Gastroesophageal sphincter (tissue), 4 donors: Measurements from ENCODE around the gene MYOF. TPM values are rescaled to one million over a fixed set of nuclear protein-coding genes. Genes with fewer than 3 reads are reported as not detected.

Source experiments
- ATAC-seq: fragments of 150-250 bp; one replicate; pipeline ENCODE4 v1.9.1; 2016; ENCODE audit warnings: mild to moderate bottlenecking, moderate library complexity
- H3K27ac ChIP-seq, 4 donors: fragments of 200-600 bp; sonication (generic) in 3 of 4; 1 replicate in 3 of 4; 2 replicates in 1 of 4; pipeline ENCODE4 v1.5.1; 2016 to 2019
- H3K27me3 ChIP-seq: fragments of 200-600 bp; sonication (generic); one replicate; pipeline ENCODE4 v1.5.1; 2019
- H3K36me3 ChIP-seq, 2 donors: fragments of 200-600 bp; sonication (generic); one replicate each; pipeline ENCODE4 v1.5.1; 2019; ENCODE audit warnings: control low read depth in 1 of 2
- H3K4me1 ChIP-seq, 3 donors: fragments of 200-600 bp; sonication (generic); 1 replicate in 2 of 3; 2 replicates in 1 of 3; pipeline ENCODE4 v1.5.1; 2016 to 2019; ENCODE audit warnings: control low read depth in 2 of 3
- H3K4me3 ChIP-seq, 2 donors: fragments of 200-600 bp; sonication (generic); one replicate each; pipeline ENCODE4 v1.5.1; 2019; ENCODE audit warnings: mild to moderate bottlenecking in 1 of 2, moderate library complexity in 1 of 2
- H3K9me3 ChIP-seq, 3 donors: fragments of 200-600 bp; sonication (generic); one replicate each; pipeline ENCODE4 v1.5.1; 2017 to 2019; ENCODE audit warnings: control low read depth in 2 of 3
- CTCF ChIP-seq, 4 experiments: fragments of 200-600 bp in 2 of 4; fragments of 450-650 bp in 2 of 4; sonication (generic) in 1 of 4; IDR thresholded peaks; one replicate each; pipeline ENCODE4 v1.5.1; 2017 to 2019; ENCODE audit warnings: antibody characterized with exemption in 4 of 4, mild to moderate bottlenecking in 2 of 4, moderate library complexity in 2 of 4
- EP300 ChIP-seq: sonication (generic); formaldehyde crosslinking; IDR thresholded peaks from one replicate; pipeline ENCODE4 v1.6.1; 2017; ENCODE audit warnings: antibody characterized with exemption, mild to moderate bottlenecking
- POLR2A ChIP-seq, 2 donors: fragments of 450-650 bp; IDR thresholded peaks; one replicate each; pipeline ENCODE4 v1.6.1; 2017; ENCODE audit warnings: antibody characterized with exemption in 2 of 2, mild to moderate bottlenecking in 2 of 2, moderate library complexity in 1 of 2
- POLR2AphosphoS5 ChIP-seq: sonication (generic); formaldehyde crosslinking; IDR thresholded peaks from one replicate; pipeline ENCODE4 v1.6.1; 2017; ENCODE audit warnings: antibody characterized with exemption
- WGBS, 2 donors: methylation state at CpG; one replicate each; pipeline ENCODE4 v1.1.5; 2018; ENCODE audit warnings: low coverage in 1 of 2; 5-methylcytosine and 5-hydroxymethylcytosine counted together
- total RNA-seq, 4 donors: library from RNA; depleted of rRNA; stranded (reverse); fragments of >200 nt; gene quantifications; one replicate each; pipeline ENCODE4 v1.1.0, GENCODE V29; 2016

The MYOF gene
- total RNA-seq, 4 donors from 2014 or later: 98.0 to 157 (median 126) TPM

- Histone ChIP-seq H3K4me3 (no peak overlapping the region), H3K27ac (peak overlapping the region in 2 of 4 donors; percentile 28 to 55), H3K36me3 (peaks cover 0 to 76% of the 10 kb centered on the region in 2 donors), H3K9me3 (no peaks in the 10 kb centered on the region), H3K4me1 (peaks cover 0 to 18% (median 3%) of the 10 kb centered on the region in 3 donors), H3K27me3 (no peaks in the 10 kb centered on the region)
- ATAC-seq: no peak
- no peak for TF ChIP-seq EP300
- TF ChIP-seq CTCF (IDR thresholded peaks at IDR 0.05): no peak
- no peak for TF ChIP-seq POLR2AphosphoS5
- no peak for TF ChIP-seq POLR2A (IDR thresholded peaks at IDR 0.05)
- 17 to 66% methylated on average over 1 to 3 of the region's 3 CpGs for WGBS, 2 donors
These were observed 78.1 kb downstream of the MYOF start for GRCh38 chr10:93404048-93404354.

GRCh38 chr10:93403152-93404047 lies 78.7 kb downstream of the MYOF start:
- no peak for ATAC-seq
- no peak for TF ChIP-seq POLR2A (IDR thresholded peaks at IDR 0.05)
- no peak for TF ChIP-seq CTCF (IDR thresholded peaks at IDR 0.05)
- TF ChIP-seq EP300: no peak
- TF ChIP-seq POLR2AphosphoS5: no peak
- Histone ChIP-seq H3K27ac (peak overlapping the region in 3 of 4 donors; percentile 28 to 55 (median 29)), H3K4me1 (peaks cover 0 to 18% (median 3%) of the 10 kb centered on the region in 3 donors), H3K36me3 (peaks cover 0 to 76% of the 10 kb centered on the region in 2 donors), H3K9me3 (no peaks in the 10 kb centered on the region), H3K4me3 (no peak overlapping the region), H3K27me3 (no peaks in the 10 kb centered on the region)
- 80 to 86% methylated on average over 1 of the region's 1 CpG for WGBS, 2 donors

DNA sequence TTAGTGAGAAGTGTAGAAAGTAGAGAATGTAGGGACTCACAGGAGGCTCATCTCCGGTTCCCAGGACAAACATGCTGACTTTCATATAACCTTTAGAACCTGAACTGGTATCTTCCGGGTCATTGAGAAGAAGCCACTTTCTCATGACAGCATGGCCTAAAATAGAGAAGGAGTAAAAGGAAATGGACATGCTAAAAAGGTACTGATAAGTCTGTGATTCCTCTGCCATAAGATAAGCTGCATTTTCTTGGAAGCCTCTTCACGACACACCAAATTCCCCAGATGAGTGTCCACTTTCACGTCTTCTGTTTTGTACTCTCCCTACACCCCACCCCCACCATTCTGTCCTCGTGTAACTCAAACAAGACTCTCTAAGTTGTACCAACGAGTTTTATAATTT lies 79.9 kb downstream of the MYOF start:
- 47 to 66% methylated on average over 5 to 6 of the region's 6 CpGs for WGBS, 2 donors
- no peaks in the 10 kb centered on the region for H3K9me3 ChIP-seq
- no peak for ATAC-seq
- no peak overlapping the region for H3K4me3 ChIP-seq
- no peaks in the 10 kb centered on the region for H3K27me3 ChIP-seq
- no peak for TF ChIP-seq CTCF (IDR thresholded peaks at IDR 0.05)
- no peak for TF ChIP-seq EP300
- no peak for TF ChIP-seq POLR2A (IDR thresholded peaks at IDR 0.05)
- no peak for TF ChIP-seq POLR2AphosphoS5
- peaks cover 0 to 73% of the 10 kb centered on the region in 2 donors for H3K36me3 ChIP-seq
- H3K4me1 ChIP-seq: peaks cover 0 to 26% (median 3%) of the 10 kb centered on the region in 3 donors
- H3K27ac ChIP-seq: no peak overlapping the region

DNA sequence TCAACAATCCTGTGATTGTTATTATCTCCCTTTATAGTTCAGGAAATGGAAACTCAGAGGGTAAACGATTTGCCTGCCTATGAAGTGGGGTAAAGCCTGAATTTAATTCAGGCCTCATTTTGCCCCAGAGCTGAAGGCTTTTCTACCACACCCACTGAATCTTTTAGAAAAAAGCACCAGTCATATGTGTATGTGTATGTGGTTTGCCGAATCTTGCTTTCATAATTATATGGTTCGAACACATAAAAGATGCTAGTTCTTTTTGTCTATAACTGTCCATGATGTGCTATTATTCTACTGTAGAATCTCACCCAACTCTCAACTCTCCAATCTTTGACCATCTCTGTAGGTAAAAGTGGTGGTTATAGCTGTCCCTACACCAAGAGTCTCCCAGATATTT lies 83.6 kb downstream of the MYOF start:
- peaks cover 0 to 32% (median 3%) of the 10 kb centered on the region in 3 donors for H3K4me1 ChIP-seq
- peak overlapping the region in 3 of 4 donors; percentile 42 to 56 (median 50) for H3K27ac ChIP-seq
- H3K36me3 ChIP-seq: peaks cover 0 to 70% of the 10 kb centered on the region in 2 donors

More for the DNA sequence above, 83.6 kb downstream of the MYOF start:
- 71 to 76% methylated on average over 3 of the region's 3 CpGs for WGBS, 2 donors
- no peaks in the 10 kb centered on the region for H3K9me3 ChIP-seq
- no peaks in the 10 kb centered on the region for H3K27me3 ChIP-seq
- TF ChIP-seq EP300 (no peak), CTCF (IDR thresholded peaks at IDR 0.05) (no peak), POLR2AphosphoS5 (no peak), POLR2A (IDR thresholded peaks at IDR 0.05) (no peak)
- no peak overlapping the region for H3K4me3 ChIP-seq
- no peak for ATAC-seq
